Embryonic facial prominence (tissue), 1 donor: ENCODE data around the gene TICAM2.

ENCODE experiments used
- DNase-seq: peaks from one replicate; pipeline ENCODE4 v3.0.0-alpha.2; 2016; ENCODE audit errors: extremely low spot score

TICAM2 gene

DNA sequence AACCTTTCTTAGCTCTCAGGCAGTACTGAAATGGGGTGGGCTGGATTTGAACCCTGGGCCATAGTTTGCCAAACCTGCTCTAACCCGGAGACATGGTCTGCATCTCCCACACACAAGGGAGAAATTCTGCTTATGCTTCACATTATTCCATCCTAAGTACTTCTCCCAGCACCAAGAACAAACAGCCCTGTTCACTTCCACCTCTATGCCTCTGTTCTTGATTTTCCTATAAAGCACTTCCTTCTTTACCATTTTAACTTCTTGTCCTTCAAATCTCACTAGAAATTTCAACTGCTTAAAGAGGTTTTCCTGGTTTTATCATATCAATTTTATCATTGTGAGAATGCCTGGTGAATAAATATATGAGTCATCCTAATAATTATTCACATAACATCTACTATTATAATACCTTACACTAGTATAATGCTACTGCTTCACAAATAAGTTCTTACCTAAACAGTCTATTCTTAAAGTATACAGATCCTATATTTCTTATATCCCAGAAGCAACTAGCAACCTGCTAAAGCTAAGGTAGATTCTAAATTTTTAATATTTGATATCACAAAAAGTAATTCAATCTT lies 70.4 kb downstream of the TICAM2 start:
- DNase-seq = no peak

DNA sequence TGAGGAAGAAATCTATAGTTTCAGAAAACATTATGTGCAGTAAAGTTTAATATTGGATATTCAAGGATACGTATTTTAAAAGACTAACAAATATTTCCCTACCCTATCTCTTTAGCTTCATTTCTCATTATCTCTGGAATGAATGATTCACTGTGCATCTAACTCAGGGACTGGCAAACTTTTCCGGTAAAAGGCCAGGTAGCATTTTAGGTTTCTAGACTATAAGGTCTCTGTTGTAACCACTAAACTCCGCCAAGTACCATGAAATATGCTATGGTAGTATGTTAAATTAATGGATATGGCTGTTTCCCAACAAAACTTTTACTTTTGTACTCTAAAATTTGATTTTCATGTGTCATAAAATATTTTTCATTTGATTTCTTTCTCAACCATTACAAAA lies 70.9 kb downstream of the TICAM2 start:
- DNase-seq = no peak

DNA sequence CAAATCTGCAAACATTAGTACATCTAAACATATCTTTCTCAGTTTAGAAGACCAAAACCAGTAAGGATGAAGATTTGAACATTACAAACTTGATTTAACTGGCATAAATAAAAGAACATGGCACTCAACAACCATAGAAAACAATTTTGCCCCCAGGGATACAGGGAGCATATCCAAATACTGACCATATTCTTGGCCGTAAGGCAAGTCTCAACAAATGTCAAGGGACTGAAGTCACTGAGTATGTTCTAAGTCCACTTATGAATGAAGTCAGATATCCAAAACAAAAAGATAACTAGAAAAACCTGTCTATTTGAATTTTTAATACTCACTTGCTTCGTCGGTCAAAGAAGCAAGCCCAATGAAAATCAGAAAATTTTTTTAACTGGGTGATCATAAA lies 71.9 kb downstream of the TICAM2 start:
- DNase-seq = no peak
